SK-N-SH (cell line): ENCODE data around the gene WDFY2. TPM values are rescaled to one million over a fixed set of nuclear protein-coding genes. Genes with fewer than 3 reads are reported as not detected.

ENCODE experiments used
- CTCF ChIA-PET: fragments of 300-600, 350-600 bp; formaldehyde crosslinking; extraction: SDS; loops from one replicate; lab custom pipeline; 2021; lab: Yijun Ruan, JAX
- POLR2A ChIA-PET: fragments of 350-600 bp; sonication (Branson Sonifier 250); formaldehyde crosslinking; extraction: SDS; loops from one replicate; lab custom pipeline; 2020; ENCODE audit warnings: antibody characterized with exemption, inconsistent platforms; lab: Yijun Ruan, JAX
- DNase-seq: peaks from one replicate; pipeline ENCODE4 v3.0.0; 2012
- H2AFZ ChIP-seq: fragments of 200-600 bp; sonication (generic); 2 replicates; pipeline ENCODE4 v1.8.1; 2016; ENCODE audit warnings: antibody characterized with exemption, mild to moderate bottlenecking, low read depth
- H3F3A ChIP-seq: fragments of 200-600 bp; sonication (generic); replicated peaks from 2 replicates; pipeline ENCODE3; 2016; ENCODE audit warnings: antibody characterized with exemption, mild to moderate bottlenecking; ENCODE audit not compliant: insufficient read depth
- H3K27ac ChIP-seq, 2 experiments: fragments of 200-500 bp in 1 of 2; fragments of 200-600 bp in 1 of 2; sonication (Bioruptor generic) in 1 of 2; sonication (generic), shearing (Covaris generic) in 1 of 2; 2 replicates each; pipeline versions ENCODE4 v1.5.1 to v1.6.1; 2014 to 2016; ENCODE audit warnings: low read depth in 2 of 2, inconsistent platforms in 1 of 2, low read length in 1 of 2, mild to moderate bottlenecking in 1 of 2, mixed read lengths in 1 of 2
- H3K27me3 ChIP-seq: fragments of 200-600 bp; sonication (generic), shearing (Covaris generic); 2 replicates; pipeline ENCODE4 v1.6.1; 2016; ENCODE audit warnings: mixed run types; ENCODE audit not compliant: insufficient read depth
- H3K36me3 ChIP-seq, 2 experiments: fragments of 200-500 bp in 1 of 2; fragments of 200-600 bp in 1 of 2; sonication (Bioruptor generic) in 1 of 2; sonication (generic) in 1 of 2; replicated peaks in 1 of 2; 2 replicates each; pipeline versions ENCODE3 to v1.5.1; 2014 to 2016; ENCODE audit warnings: low read length in 1 of 2, mild to moderate bottlenecking in 1 of 2; ENCODE audit not compliant: insufficient read depth in 2 of 2, control insufficient read depth in 1 of 2
- H3K4me1 ChIP-seq, 2 experiments: fragments of 200-500 bp in 1 of 2; fragments of 200-600 bp in 1 of 2; sonication (Bioruptor generic) in 1 of 2; sonication (generic), shearing (Covaris generic) in 1 of 2; 2 replicates each; pipeline versions ENCODE4 v1.5.1 to v1.6.1; 2014 to 2016; ENCODE audit warnings: low read depth in 1 of 2, low read length in 1 of 2, mixed run types in 1 of 2; ENCODE audit not compliant: insufficient read depth in 2 of 2, control insufficient read depth in 1 of 2
- H3K4me2 ChIP-seq: fragments of 200-600 bp; sonication (generic), shearing (Covaris generic); 2 replicates; pipeline ENCODE4 v1.6.1; 2017; ENCODE audit warnings: mixed run types
- H3K4me3 ChIP-seq, 2 experiments: fragments of 200-500 bp in 1 of 2; fragments of 200-600 bp in 1 of 2; sonication (Bioruptor generic) in 1 of 2; sonication (generic), shearing (Covaris generic) in 1 of 2; 2 replicates each; pipeline versions ENCODE4 v1.5.1 to v1.8.1; 2014 to 2016; ENCODE audit warnings: low read depth in 2 of 2, inconsistent platforms in 1 of 2, low read length in 1 of 2, mild to moderate bottlenecking in 1 of 2, mixed read lengths in 1 of 2, moderate library complexity in 1 of 2
- H3K79me2 ChIP-seq: fragments of 200-600 bp; sonication (generic); 2 replicates; pipeline ENCODE4 v1.8.1; 2017; ENCODE audit warnings: mild to moderate bottlenecking; ENCODE audit not compliant: insufficient read depth
- H3K9ac ChIP-seq: fragments of 200-600 bp; sonication (generic); 2 replicates; pipeline ENCODE4 v1.6.1; 2017; ENCODE audit warnings: mixed run types
- H3K9me2 ChIP-seq: fragments of 200-600 bp; sonication (generic); 2 replicates; pipeline ENCODE4 v1.6.1; 2017; ENCODE audit warnings: mixed run types
- H3K9me3 ChIP-seq: fragments of 200-600 bp; sonication (generic); 2 replicates; pipeline ENCODE4 v1.6.1; 2017; ENCODE audit warnings: mixed run types, mild to moderate bottlenecking, moderate library complexity
- H4K20me1 ChIP-seq: fragments of 200-600 bp; sonication (generic); 2 replicates; pipeline ENCODE4 v1.6.1; 2017; ENCODE audit warnings: mild to moderate bottlenecking, mixed run types; ENCODE audit not compliant: insufficient read depth
- ELF1 ChIP-seq: IDR thresholded peaks from 2 replicates; pipeline ENCODE4 v1.4.0; 2012
- FOSL2 ChIP-seq: IDR thresholded peaks from 2 replicates; pipeline ENCODE4 v1.4.0; 2012; ENCODE audit warnings: low read depth, mild to moderate bottlenecking, moderate library complexity, borderline replicate concordance
- FOXJ3 ChIP-seq: sonication (generic); formaldehyde crosslinking; IDR thresholded peaks from 2 replicates; pipeline ENCODE4 v1.5.1; 2020; ENCODE audit warnings: mild to moderate bottlenecking, missing genetic modification reagents
- JUND ChIP-seq: IDR thresholded peaks from 2 replicates; pipeline ENCODE4 v1.4.0; 2012
- MAX ChIP-seq: IDR thresholded peaks from 2 replicates; pipeline ENCODE4 v1.4.0; 2012; ENCODE audit warnings: low read depth
- MEF2A ChIP-seq: IDR thresholded peaks from 2 replicates; pipeline ENCODE4 v1.4.0; 2012; ENCODE audit warnings: low read depth, borderline replicate concordance
- MXI1 ChIP-seq: IDR thresholded peaks from 2 replicates; pipeline ENCODE4 v1.6.1; 2012; ENCODE audit warnings: mild to moderate bottlenecking, low read depth, low read length, improper control_type of control experiment
- NFIC ChIP-seq: IDR thresholded peaks from 2 replicates; pipeline ENCODE4 v1.4.0; 2012; ENCODE audit warnings: borderline replicate concordance
- PBX3 ChIP-seq: IDR thresholded peaks from 2 replicates; pipeline ENCODE4; 2012
- POLR2AphosphoS5 ChIP-seq: IDR thresholded peaks from 2 replicates; pipeline ENCODE4 v1.6.1; 2012; ENCODE audit warnings: low read depth, low read length
- REST ChIP-seq: IDR thresholded peaks from 2 replicates; pipeline ENCODE4 v1.6.1; 2012; ENCODE audit warnings: mild to moderate bottlenecking, low read depth, low read length, moderate library complexity
- RXRA ChIP-seq: IDR thresholded peaks from 2 replicates; pipeline ENCODE4 v1.4.0; 2012; ENCODE audit warnings: low read depth, mild to moderate bottlenecking, borderline replicate concordance
- SIN3A ChIP-seq: IDR thresholded peaks from 2 replicates; pipeline ENCODE4 v1.6.1; 2012; ENCODE audit warnings: low read depth, mild to moderate bottlenecking, low read length, moderate library complexity, borderline replicate concordance
- TAF1 ChIP-seq: IDR thresholded peaks from 2 replicates; pipeline ENCODE4 v1.6.1; 2012; ENCODE audit warnings: low read depth, mild to moderate bottlenecking, low read length, moderate library complexity, borderline replicate concordance
- TCF12 ChIP-seq: IDR thresholded peaks from 2 replicates; pipeline ENCODE4 v1.4.0; 2012
- TEAD4 ChIP-seq: IDR thresholded peaks from 2 replicates; pipeline ENCODE4 v1.4.0; 2012; ENCODE audit warnings: mild to moderate bottlenecking, borderline replicate concordance; ENCODE audit not compliant: insufficient read depth
- USF2 ChIP-seq: fragments of 150-350 bp; IDR thresholded peaks from 2 replicates; pipeline ENCODE4 v1.6.1; 2017; ENCODE audit warnings: antibody characterized with exemption, low read length, low read depth, borderline replicate concordance
- ZBTB33 ChIP-seq: IDR thresholded peaks from 2 replicates; pipeline ENCODE4 v1.4.0; 2012; ENCODE audit warnings: low read depth, borderline replicate concordance
- WGBS: methylation state at CpG from one replicate; pipeline ENCODE4 v1.1.6; 2017; ENCODE audit warnings: low lambda C conversion rate; 5-methylcytosine and 5-hydroxymethylcytosine counted together
- polyA plus RNA-seq, 3 experiments: library from polyadenylated mRNA; depleted of rRNA; stranded (reverse); fragments of >200 nt; gene quantifications; 2 replicates each; pipeline ENCODE4 v1.2.3, GENCODE V29; 2012

Gene WDFY2
- polyA plus RNA-seq, 1 of the 3 experiments (the other 2 are of a cell fraction) = 4.1 TPM

- Histone ChIP-seq H3K4me3 (peak overlapping the region in 1 of 2 experiments; percentile 29; a peak in 1 of 4 replicates), H4K20me1 (peaks cover 10% of the 10 kb centered on the region; the same call in 1 of the 2 replicates), H3K9ac (peak overlapping the region; percentile 21; the same call in 1 of the 2 replicates), H3K27ac (peak overlapping the region; percentile 90 to 96; a peak in 3 of 4 replicates), H3K36me3 (no peaks in the 10 kb centered on the region), H3F3A (peaks cover 23% of the 10 kb centered on the region), H3K27me3 (no peaks in the 10 kb centered on the region), H3K9me3 (no peaks in the 10 kb centered on the region), H3K4me1 (peaks cover 18 to 40% of the 10 kb centered on the region in 2 experiments), H3K79me2 (peaks cover 76% of the 10 kb centered on the region), H3K9me2 (no peaks in the 10 kb centered on the region), H2AFZ (no peak overlapping the region), H3K4me2 (peak overlapping the region; percentile 72)
- no peak for DNase-seq
- no peak for TF ChIP-seq USF2
- no peak for TF ChIP-seq MAX
- no peak for TF ChIP-seq TAF1
- TF ChIP-seq PBX3 = no peak
- TF ChIP-seq ELF1 = no peak
- TF ChIP-seq TEAD4 = no peak
- no peak for TF ChIP-seq ZBTB33
- no peak for TF ChIP-seq JUND
- TF ChIP-seq MXI1 = no peak
- TF ChIP-seq TCF12 = no peak
- no peak for TF ChIP-seq POLR2AphosphoS5
- no peak for TF ChIP-seq FOXJ3
- no peak for TF ChIP-seq NFIC
- no peak for TF ChIP-seq FOSL2
- no peak for TF ChIP-seq MEF2A
- no peak for TF ChIP-seq REST
- no peak for TF ChIP-seq RXRA
- no peak for TF ChIP-seq SIN3A
- POLR2A ChIA-PET = no interaction called here
- CTCF ChIA-PET = interaction anchor here (1.5 kb wide), 1 partner anchor 16 kb away, joined by 3 read pairs; no protein-coding TSS in a partner anchor
- WGBS = 75% methylated on average over 1 of the region's 1 CpG
These were observed 60.4 kb downstream of the WDFY2 start for GRCh38 chr13:51644654-51645053.
